ENCODE measurements around the gene CDH15.
A peak's percentile ranks its signal among the peaks of the same experiment; 100 is the strongest.
"Not testable (repeated sequence)": the region's sequence is repeated elsewhere in the genome, so short reads cannot be mapped to it uniquely, and the experiment has no call there.

CDH15 gene

GRCh38 chr16:89156740-89157645 is 14.6 kb upstream of the CDH15 start:
- no peak for DNase-seq

GRCh38 chr16:89157778-89158177 is 13.8 kb upstream of the CDH15 start:
- no peak for DNase-seq

GRCh38 chr16:89159066-89159849 is 12.3 kb upstream of the CDH15 start:
- DNase-seq, result no peak

GRCh38 chr16:89159850-89160354 is 11.6 kb upstream of the CDH15 start:
- no peak for DNase-seq

GRCh38 chr16:89160977-89161701 is 10.4 kb upstream of the CDH15 start:
- DNase-seq, result no peak

GRCh38 chr16:89161763-89162713 is 9.5 kb upstream of the CDH15 start:
- no peak for DNase-seq

GRCh38 chr16:89163297-89163696 is 8.3 kb upstream of the CDH15 start:
- DNase-seq, result no peak

- DNase-seq, result no peak
Observed at GRCh38 chr16:89164436-89164835, 7.1 kb upstream of the CDH15 start.

- no peak for DNase-seq
Observed at GRCh38 chr16:89164847-89165680, 6.5 kb upstream of the CDH15 start.

- DNase-seq, result not testable (repeated sequence)
Observed at GRCh38 chr16:89165681-89165979, 5.9 kb upstream of the CDH15 start.

- no peak for DNase-seq
Observed at GRCh38 chr16:89166696-89167424, 4.7 kb upstream of the CDH15 start.

GRCh38 chr16:89167425-89167941 is 4.1 kb upstream of the CDH15 start:
- peak; percentile 58 for DNase-seq

GRCh38 chr16:89168381-89169189 is 3.0 kb upstream of the CDH15 start:
- DNase-seq, result no peak

GRCh38 chr16:89169778-89170177 is 1.8 kb upstream of the CDH15 start:
- no peak for DNase-seq

- no peak for DNase-seq
Observed at GRCh38 chr16:89170346-89171215, 967 bp upstream of the CDH15 start.

- no peak for DNase-seq
Observed at GRCh38 chr16:89172171-89172527, 601 bp downstream of the CDH15 start.

- no peak for DNase-seq
Observed at GRCh38 chr16:89172528-89173173, 1.1 kb downstream of the CDH15 start.
